Measurements from ENCODE around the gene SERGEF. TPM values are rescaled to one million over a fixed set of nuclear protein-coding genes. Genes with fewer than 3 reads are reported as not detected.

SERGEF gene
- total and polyA plus RNA-seq, 2 of the 4 experiments (the other 2 are of a cell fraction), result 12.2 to 18.1 TPM

DNA sequence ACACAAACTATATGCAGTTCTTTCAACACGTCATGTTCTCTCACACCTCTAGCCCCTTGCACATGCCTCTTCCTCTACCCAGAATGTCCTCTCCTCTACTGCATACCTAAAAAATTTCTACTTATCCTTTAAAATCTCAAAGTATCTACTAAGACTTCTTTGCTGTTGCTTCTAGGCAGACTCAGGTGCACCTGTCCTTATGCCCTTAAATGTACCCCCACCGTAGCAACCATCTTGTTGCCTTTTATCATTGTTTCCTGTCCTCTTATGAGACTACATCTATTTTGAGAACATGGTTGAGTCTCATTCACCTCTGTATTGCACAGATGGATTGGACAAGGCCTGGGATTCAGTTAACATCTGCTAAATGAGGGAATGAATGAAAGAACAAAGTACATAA is 134.1 kb downstream of the SERGEF start:
- no TSS peak for BruUV-seq (replicated peaks)
- H4K8ac ChIP-seq (ENCODE audit: low read depth in 2 of 2, low read length in 2 of 2), result no peak overlapping the region
- no peak overlapping the region for H3K4ac ChIP-seq (ENCODE audit: low read depth, low read length)
- no peaks in the 10 kb centered on the region for H4K20me1 ChIP-seq (ENCODE audit: insufficient read depth, low read length)
- no peak overlapping the region for H3K4me3 ChIP-seq (ENCODE audit: insufficient read depth, low read depth, low read length)
- no peak overlapping the region for H2AK9ac ChIP-seq (replicated peaks; ENCODE audit: low read depth, low read length, poor library complexity)
- H3K9me3 ChIP-seq (ENCODE audit: control insufficient read depth, insufficient read depth, low read length), result no peaks in the 10 kb centered on the region
- no peak overlapping the region for H2AFZ ChIP-seq (replicated peaks; ENCODE audit: low read length, poor library complexity)
- H3K18ac ChIP-seq (ENCODE audit: low read depth, low read length), result no peak overlapping the region
- 85% methylated on average over 1 of the region's 2 CpGs; no CpG with 5 or more reads in 1 of the 2 experiments for WGBS, 2 experiments (ENCODE audit: extremely low coverage in 2 of 2, insufficient read length in 1 of 2)
- H3K27me3 ChIP-seq (ENCODE audit: control insufficient read depth, insufficient read depth, low read length), result no peaks in the 10 kb centered on the region
- H3K36me3 ChIP-seq (ENCODE audit: control insufficient read depth, insufficient read depth, low read length), result no peaks in the 10 kb centered on the region; the same call in 1 of the 2 replicates
- ATAC-seq (ENCODE audit: low read depth) (no peak), DNase-seq (no peak)
- no peak overlapping the region for H3K9ac ChIP-seq (ENCODE audit: low read depth, low read length)
- H2AK5ac ChIP-seq (ENCODE audit: low read depth, low read length), result no peak overlapping the region
- H4K91ac ChIP-seq (ENCODE audit: insufficient read depth, low read depth, low read length), result no peak overlapping the region
- no peak overlapping the region for H3K56ac ChIP-seq (ENCODE audit: extremely low read depth, insufficient read depth, low read length)
- no peak overlapping the region for H3K27ac ChIP-seq (ENCODE audit: insufficient read depth, low read length)
- no peak overlapping the region for H2BK5ac ChIP-seq (ENCODE audit: low read depth, low read length, poor library complexity, severe bottlenecking)
- TF ChIP-seq, protein P1, sequence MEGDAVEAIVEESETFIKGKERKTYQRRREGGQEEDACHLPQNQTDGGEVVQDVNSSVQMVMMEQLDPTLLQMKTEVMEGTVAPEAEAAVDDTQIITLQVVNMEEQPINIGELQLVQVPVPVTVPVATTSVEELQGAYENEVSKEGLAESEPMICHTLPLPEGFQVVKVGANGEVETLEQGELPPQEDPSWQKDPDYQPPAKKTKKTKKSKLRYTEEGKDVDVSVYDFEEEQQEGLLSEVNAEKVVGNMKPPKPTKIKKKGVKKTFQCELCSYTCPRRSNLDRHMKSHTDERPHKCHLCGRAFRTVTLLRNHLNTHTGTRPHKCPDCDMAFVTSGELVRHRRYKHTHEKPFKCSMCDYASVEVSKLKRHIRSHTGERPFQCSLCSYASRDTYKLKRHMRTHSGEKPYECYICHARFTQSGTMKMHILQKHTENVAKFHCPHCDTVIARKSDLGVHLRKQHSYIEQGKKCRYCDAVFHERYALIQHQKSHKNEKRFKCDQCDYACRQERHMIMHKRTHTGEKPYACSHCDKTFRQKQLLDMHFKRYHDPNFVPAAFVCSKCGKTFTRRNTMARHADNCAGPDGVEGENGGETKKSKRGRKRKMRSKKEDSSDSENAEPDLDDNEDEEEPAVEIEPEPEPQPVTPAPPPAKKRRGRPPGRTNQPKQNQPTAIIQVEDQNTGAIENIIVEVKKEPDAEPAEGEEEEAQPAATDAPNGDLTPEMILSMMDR (conservative IDR thresholded peaks at IDR 0.05; ENCODE audit: low read depth, low read length), result no peak
- TF ChIP-seq CHD1 (IDR thresholded peaks at IDR 0.05; ENCODE audit: low read depth, low read length) (no peak), POLR2A (IDR thresholded peaks at IDR 0.05; ENCODE audit: low read depth, low read length) (no peak), RFX5 (IDR thresholded peaks at IDR 0.05; ENCODE audit: low read depth, low read length) (no peak), FOS (IDR thresholded peaks at IDR 0.05; ENCODE audit: low read depth, low read length) (no peak), BHLHE40 (IDR thresholded peaks at IDR 0.05; ENCODE audit: low read depth, low read length) (no peak), RCOR1 (IDR thresholded peaks at IDR 0.05; ENCODE audit: insufficient replicate concordance, low read length) (no peak), RAD21 (IDR thresholded peaks at IDR 0.05; ENCODE audit: low read length) (no peak), CEBPB (IDR thresholded peaks at IDR 0.05; ENCODE audit: low read depth, low read length) (no peak), MAFK (IDR thresholded peaks at IDR 0.05; ENCODE audit: low read depth, low read length) (no peak), MAZ (IDR thresholded peaks at IDR 0.05; ENCODE audit: borderline replicate concordance, low read depth, low read length) (no peak), SMC3 (IDR thresholded peaks at IDR 0.05; ENCODE audit: low read depth, low read length) (no peak), NFE2L2 (IDR thresholded peaks at IDR 0.05; ENCODE audit: low read depth, low read length) (no peak), MXI1 (IDR thresholded peaks at IDR 0.05; ENCODE audit: borderline replicate concordance, low read depth, low read length) (no peak)
- TF ChIP-seq, protein P2, sequence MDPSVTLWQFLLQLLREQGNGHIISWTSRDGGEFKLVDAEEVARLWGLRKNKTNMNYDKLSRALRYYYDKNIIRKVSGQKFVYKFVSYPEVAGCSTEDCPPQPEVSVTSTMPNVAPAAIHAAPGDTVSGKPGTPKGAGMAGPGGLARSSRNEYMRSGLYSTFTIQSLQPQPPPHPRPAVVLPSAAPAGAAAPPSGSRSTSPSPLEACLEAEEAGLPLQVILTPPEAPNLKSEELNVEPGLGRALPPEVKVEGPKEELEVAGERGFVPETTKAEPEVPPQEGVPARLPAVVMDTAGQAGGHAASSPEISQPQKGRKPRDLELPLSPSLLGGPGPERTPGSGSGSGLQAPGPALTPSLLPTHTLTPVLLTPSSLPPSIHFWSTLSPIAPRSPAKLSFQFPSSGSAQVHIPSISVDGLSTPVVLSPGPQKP (IDR thresholded peaks at IDR 0.05; ENCODE audit: borderline replicate concordance, low read depth, low read length), result no peak
- TF ChIP-seq, protein P3, sequence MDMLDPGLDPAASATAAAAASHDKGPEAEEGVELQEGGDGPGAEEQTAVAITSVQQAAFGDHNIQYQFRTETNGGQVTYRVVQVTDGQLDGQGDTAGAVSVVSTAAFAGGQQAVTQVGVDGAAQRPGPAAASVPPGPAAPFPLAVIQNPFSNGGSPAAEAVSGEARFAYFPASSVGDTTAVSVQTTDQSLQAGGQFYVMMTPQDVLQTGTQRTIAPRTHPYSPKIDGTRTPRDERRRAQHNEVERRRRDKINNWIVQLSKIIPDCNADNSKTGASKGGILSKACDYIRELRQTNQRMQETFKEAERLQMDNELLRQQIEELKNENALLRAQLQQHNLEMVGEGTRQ (IDR thresholded peaks at IDR 0.05; ENCODE audit: low read depth, low read length), result no peak
- H2BK20ac ChIP-seq (ENCODE audit: low read depth, low read length), result no peak overlapping the region
- H3K14ac ChIP-seq (replicated peaks; ENCODE audit: low read depth, low read length), result no peak overlapping the region
- no peak overlapping the region for H3K23ac ChIP-seq (ENCODE audit: low read depth, low read length)
- in situ Hi-C loops (cut with MboI; ENCODE audit: low sequenced_read_pairs), result no loop called here
- no peaks in the 10 kb centered on the region for H3K79me1 ChIP-seq (ENCODE audit: low read depth in 1 of 2, low read length in 2 of 2)
- no peak overlapping the region for H2BK120ac ChIP-seq (ENCODE audit: low read depth, low read length)
- POLR2A ChIA-PET (ENCODE audit: unreplicated experiment), result no interaction called here
- H2BK15ac ChIP-seq (ENCODE audit: low read depth, low read length), result no peak overlapping the region
- no peak overlapping the region for H3K4me2 ChIP-seq (ENCODE audit: low read depth, low read length)
- no peak overlapping the region for H4K5ac ChIP-seq (ENCODE audit: low read depth, low read length)
- dilution Hi-C loops (cut with HindIII; ENCODE audit: low sequenced_read_pairs, unreplicated experiment), result no loop called here
- intact Hi-C loops (cut with micrococcal nuclease), result no loop called here
- H3K4me1 ChIP-seq (ENCODE audit: control insufficient read depth, insufficient read depth, low read length), result no peaks in the 10 kb centered on the region
- CTCF ChIA-PET, result interaction anchor here (0.6 to 1.3 kb wide), 4 partner anchors 10 to 303 kb away, joined by 3 to 6 read pairs (median 4); no protein-coding TSS in a partner anchor
- H3K9me1 ChIP-seq (ENCODE audit: insufficient read depth, low read length), result peaks cover 5% of the 10 kb centered on the region; the same call in 1 of the 2 replicates

Measured in IMR-90 (cell line).